H1 (cell line): ENCODE measurements around the gene CDH18. TPM values are rescaled to one million over a fixed set of nuclear protein-coding genes. Genes with fewer than 3 reads are reported as not detected.

Source experiments
- CTCF ChIA-PET: fragments of 300-600 bp; sonication (Branson Sonifier 250); formaldehyde crosslinking; loops from one replicate; lab custom pipeline; 2021; ENCODE audit not compliant: partially characterized antibody; lab: Charles Lee
- POLR2A ChIA-PET: fragments of 300-600 bp; sonication (Branson Sonifier 250); formaldehyde crosslinking; loops from one replicate; lab custom pipeline; 2021; ENCODE audit warnings: inconsistent platforms; ENCODE audit not compliant: partially characterized antibody; lab: Charles Lee
- DNase-seq, 2 experiments: peaks; one replicate each; pipeline versions ENCODE4 v3.0.0 to v3.0.0-alpha.2; 2010 to 2022; ENCODE audit warnings: low spot score in 2 of 2, low read depth in 1 of 2, mixed read lengths in 1 of 2
- FAIRE-seq: peaks from 2 replicates; lab custom pipeline; 2011; peaks lifted over from hg19 to GRCh38; lab: Jason Lieb, UNC
- H2AFZ ChIP-seq: 2 replicates; pipeline ENCODE4 v1.8.1; 2012; ENCODE audit warnings: low read length, inconsistent platforms
- H2AK5ac ChIP-seq: 2 replicates; pipeline ENCODE4 v1.6.1; 2013; ENCODE audit warnings: low read depth, low read length
- H2BK120ac ChIP-seq: replicated peaks from 2 replicates; pipeline ENCODE3; 2013; ENCODE audit warnings: low read depth, low read length, inconsistent platforms
- H2BK12ac ChIP-seq: 2 replicates; pipeline ENCODE4 v1.6.1; 2013; ENCODE audit warnings: low read depth, low read length
- H2BK15ac ChIP-seq: 2 replicates; pipeline ENCODE4 v1.6.1; 2013; ENCODE audit warnings: low read length
- H2BK20ac ChIP-seq: 2 replicates; pipeline ENCODE4 v1.6.1; 2013; ENCODE audit warnings: low read length
- H2BK5ac ChIP-seq: 2 replicates; pipeline ENCODE4 v1.6.1; 2013; ENCODE audit warnings: low read depth, low read length
- H3K14ac ChIP-seq: 2 replicates; pipeline ENCODE4 v1.6.1; 2013; ENCODE audit warnings: inconsistent platforms; ENCODE audit not compliant: insufficient read length
- H3K18ac ChIP-seq: 2 replicates; pipeline ENCODE4 v1.6.1; 2013; ENCODE audit warnings: low read length; ENCODE audit errors: extremely low read depth
- H3K23ac ChIP-seq: 2 replicates; pipeline ENCODE4 v1.6.1; 2013; ENCODE audit warnings: inconsistent platforms; ENCODE audit not compliant: insufficient read length
- H3K23me2 ChIP-seq: 2 replicates; pipeline ENCODE4 v1.6.1; 2013; ENCODE audit warnings: low read depth, low read length
- H3K27ac ChIP-seq: 2 replicates; pipeline ENCODE4 v1.6.1; 2011; ENCODE audit warnings: low read depth, low read length, inconsistent platforms
- H3K27me3 ChIP-seq, 4 experiments: replicated peaks in 1 of 4; 1 replicate in 1 of 4; 2 replicates in 3 of 4; pipeline versions ENCODE4 v1.6.1 to v1.8.1; 2011 to 2013; ENCODE audit warnings: low read length in 3 of 4, mild to moderate bottlenecking in 3 of 4, inconsistent platforms in 2 of 4, mixed read lengths in 2 of 4, moderate library complexity in 1 of 4; ENCODE audit not compliant: control insufficient read depth in 3 of 4, insufficient read depth in 3 of 4; ENCODE audit errors: extremely low read depth in 1 of 4
- H3K36me3 ChIP-seq, 4 experiments: 2 replicates each; pipeline versions ENCODE4 v1.6.1 to v1.8.1; 2011 to 2013; ENCODE audit warnings: mild to moderate bottlenecking in 4 of 4, low read length in 3 of 4, moderate library complexity in 2 of 4, control low read depth in 1 of 4, inconsistent platforms in 1 of 4; ENCODE audit not compliant: insufficient read depth in 4 of 4, control insufficient read depth in 2 of 4
- H3K4ac ChIP-seq: replicated peaks from 2 replicates; pipeline ENCODE3; 2013; ENCODE audit warnings: low read length, low read depth, mixed read lengths, inconsistent platforms; ENCODE audit not compliant: insufficient read length
- H3K4me1 ChIP-seq, 4 experiments: replicated peaks in 1 of 4; 1 replicate in 1 of 4; 2 replicates in 3 of 4; pipeline versions ENCODE4 v1.6.1 to v1.8.1; 2011 to 2013; ENCODE audit warnings: low read length in 3 of 4, inconsistent platforms in 2 of 4, mixed read lengths in 1 of 4; ENCODE audit not compliant: insufficient read depth in 4 of 4, control insufficient read depth in 3 of 4
- H3K4me2 ChIP-seq, 2 experiments: 2 replicates each; pipeline versions ENCODE4 v1.6.1 to v1.8.1; 2011 to 2013; ENCODE audit warnings: low read depth in 2 of 2, low read length in 2 of 2, control low read depth in 1 of 2, inconsistent platforms in 1 of 2, mild to moderate bottlenecking in 1 of 2; ENCODE audit not compliant: insufficient read depth in 1 of 2
- H3K4me3 ChIP-seq, 4 experiments: fragments of 200-600, 300-600 bp in 1 of 4; sonication (generic), shearing (Covaris generic), sonication (Bioruptor Twin) in 1 of 4; 2 replicates each; pipeline versions ENCODE4 v1.5.1 to v1.8.1; 2011 to 2016; ENCODE audit warnings: low read length in 4 of 4, low read depth in 3 of 4, control low read depth in 2 of 4, inconsistent platforms in 2 of 4, mild to moderate bottlenecking in 2 of 4, mixed read lengths in 1 of 4, moderate library complexity in 1 of 4; ENCODE audit not compliant: insufficient read depth in 2 of 4; ENCODE audit errors: extremely low read depth in 1 of 4
- H3K56ac ChIP-seq: replicated peaks from 2 replicates; pipeline ENCODE3; 2013; ENCODE audit warnings: low read depth, mild to moderate bottlenecking, mixed read lengths, low read length, inconsistent platforms; ENCODE audit not compliant: insufficient read length
- H3K79me1 ChIP-seq: 2 replicates; pipeline ENCODE4 v1.6.1; 2013; ENCODE audit warnings: low read depth, low read length, control low read depth
- H3K79me2 ChIP-seq, 2 experiments: 2 replicates each; pipeline versions ENCODE4 v1.6.1 to v1.8.1; 2012 to 2013; ENCODE audit warnings: low read length in 2 of 2, mild to moderate bottlenecking in 2 of 2, inconsistent platforms in 1 of 2; ENCODE audit not compliant: insufficient read depth in 2 of 2, control insufficient read depth in 1 of 2
- H3K9ac ChIP-seq, 4 experiments: replicated peaks in 1 of 4; 1 replicate in 1 of 4; 2 replicates in 3 of 4; pipeline versions ENCODE4 v1.6.1 to v1.8.1; 2011 to 2013; ENCODE audit warnings: low read depth in 3 of 4, low read length in 3 of 4, control low read depth in 2 of 4, mild to moderate bottlenecking in 2 of 4, moderate library complexity in 2 of 4, inconsistent platforms in 1 of 4; ENCODE audit errors: extremely low read depth in 1 of 4
- H3K9me3 ChIP-seq, 2 experiments: 2 replicates each; pipeline versions ENCODE4 v1.6.1 to v1.8.1; 2012 to 2013; ENCODE audit warnings: mild to moderate bottlenecking in 2 of 2, moderate library complexity in 2 of 2, control low read depth in 1 of 2, inconsistent platforms in 1 of 2, low read depth in 1 of 2, low read length in 1 of 2, mixed read lengths in 1 of 2; ENCODE audit not compliant: insufficient read depth in 2 of 2
- H4K20me1 ChIP-seq, 2 experiments: replicated peaks in 1 of 2; 2 replicates each; pipeline versions ENCODE3 to v1.8.1; 2011 to 2013; ENCODE audit warnings: inconsistent platforms in 2 of 2, low read length in 2 of 2, mild to moderate bottlenecking in 1 of 2; ENCODE audit not compliant: insufficient read depth in 2 of 2, control insufficient read depth in 1 of 2
- H4K5ac ChIP-seq: 2 replicates; pipeline ENCODE4 v1.6.1; 2013; ENCODE audit warnings: low read length, low read depth, mixed read lengths, inconsistent platforms; ENCODE audit not compliant: insufficient read length
- H4K8ac ChIP-seq: 2 replicates; pipeline ENCODE4 v1.8.0; 2013; ENCODE audit warnings: mild to moderate bottlenecking, moderate library complexity, low read length, inconsistent platforms; ENCODE audit not compliant: insufficient read depth; ENCODE audit errors: extremely low read depth
- H4K91ac ChIP-seq: replicated peaks from 2 replicates; pipeline ENCODE3; 2013; ENCODE audit warnings: low read length, mixed read lengths, inconsistent platforms; ENCODE audit not compliant: insufficient read length
- ASH2L ChIP-seq: fragments of 200-600, 300-600 bp; sonication (generic); IDR thresholded peaks from one replicate; pipeline ENCODE4 v1.7.1; 2017; ENCODE audit warnings: low read length
- BACH1 ChIP-seq: IDR thresholded peaks from 2 replicates; pipeline ENCODE4 v1.6.1; 2012; ENCODE audit warnings: low read length, improper control_type of control experiment
- CHD2 ChIP-seq: IDR thresholded peaks from 2 replicates; pipeline ENCODE4 v1.6.1; 2012; ENCODE audit warnings: low read length, improper control_type of control experiment
- CTBP2 ChIP-seq: IDR thresholded peaks from 2 replicates; pipeline ENCODE4 v1.7.0; 2011; ENCODE audit warnings: borderline replicate concordance, mild to moderate bottlenecking, moderate library complexity, mixed read lengths, low read length; ENCODE audit not compliant: insufficient read depth, insufficient read length
- EGR1 ChIP-seq: IDR thresholded peaks from 2 replicates; pipeline ENCODE4 v1.6.1; 2011; ENCODE audit warnings: low read depth, low read length, borderline replicate concordance
- EZH2 ChIP-seq: fragments of 200-600 bp; sonication (generic); IDR thresholded peaks from 2 replicates; pipeline ENCODE4 v1.7.1; 2012; ENCODE audit warnings: low read depth, mild to moderate bottlenecking, moderate library complexity, low read length, inconsistent platforms; ENCODE audit not compliant: severe bottlenecking
- JUN ChIP-seq: IDR thresholded peaks from 2 replicates; pipeline ENCODE4 v1.6.1; 2011; ENCODE audit warnings: low read depth, mild to moderate bottlenecking, improper control_type of control experiment, low read length
- RXRA ChIP-seq: IDR thresholded peaks from 2 replicates; pipeline ENCODE4 v1.6.1; 2011; ENCODE audit warnings: low read depth, mild to moderate bottlenecking, low read length, moderate library complexity; ENCODE audit not compliant: insufficient read depth
- SIN3A ChIP-seq, 2 experiments: IDR thresholded peaks in 1 of 2; conservative IDR thresholded peaks in 1 of 2; 2 replicates each; pipeline ENCODE4 v1.6.1; 2011 to 2012; ENCODE audit warnings: low read length in 2 of 2, improper control_type of control experiment in 1 of 2, low read depth in 1 of 2, mild to moderate bottlenecking in 1 of 2
- SIX5 ChIP-seq: IDR thresholded peaks from 2 replicates; pipeline ENCODE4 v1.6.1; 2011; ENCODE audit warnings: mild to moderate bottlenecking, low read depth, low read length
- SP1 ChIP-seq: IDR thresholded peaks from 2 replicates; pipeline ENCODE4 v1.6.1; 2011; ENCODE audit warnings: low read depth, low read length
- TAF1 ChIP-seq: IDR thresholded peaks from 2 replicates; pipeline ENCODE4 v1.6.1; 2011; ENCODE audit warnings: mild to moderate bottlenecking, low read depth, low read length
- YY1 ChIP-seq: IDR thresholded peaks from 2 replicates; pipeline ENCODE4 v1.6.1; 2011; ENCODE audit warnings: low read depth, mild to moderate bottlenecking, low read length
- WGBS, 2 experiments: shearing (Covaris generic) in 1 of 2; methylation state at CpG; one replicate each; pipeline versions ENCODE4 v1.1.6 to v1.1.7; 2013 to 2015; ENCODE audit warnings: low lambda C conversion rate in 2 of 2, mixed read lengths in 2 of 2, inconsistent platforms in 1 of 2, low coverage in 1 of 2, missing lambda C conversion rate in 1 of 2; ENCODE audit not compliant: insufficient replicate concordance in 2 of 2, insufficient coverage in 1 of 2, insufficient read length in 1 of 2; ENCODE audit errors: extremely low coverage in 1 of 2, missing lambda C conversion rate in 1 of 2; 5-methylcytosine and 5-hydroxymethylcytosine counted together
- polyA plus RNA-seq, 7 experiments: library from polyadenylated mRNA; depleted of rRNA in 3 of 7; stranded (reverse) in 5 of 7; unstranded in 2 of 7; fragments of >200 nt in 5 of 7; fragments of 200-250 nt in 2 of 7; gene quantifications; 1 replicate in 5 of 7; 2 replicates in 1 of 7; 4 replicates in 1 of 7; pipeline versions ENCODE4 v1.2.1 to v1.2.3, GENCODE V29; 2011 to 2013; ENCODE audit warnings: missing spikeins in 2 of 7, mixed read lengths in 2 of 7
- total RNA-seq: library from RNA; stranded (reverse); fragmentation: NEBNext Ultra II Directional; extraction: Animal tissue kit (Norgen Biotek cat#: 25700); gene quantifications from 2 replicates; pipeline ENCODE4 v1.2.1, GENCODE V29; 2021
- TF ChIP-seq, protein P1 (sequence below): IDR thresholded peaks from 2 replicates; pipeline ENCODE4 v1.6.1; 2012; ENCODE audit warnings: inconsistent platforms
- TF ChIP-seq, protein P2 (sequence below): IDR thresholded peaks from 2 replicates; pipeline ENCODE4 v1.6.1; 2012; ENCODE audit warnings: inconsistent platforms

Gene CDH18
- total and polyA plus RNA-seq, 2 of the 8 experiments (the other 6 are each of a cell fraction or from before 2014, with no cell fraction given), result 0.30 to 0.32 TPM

DNA sequence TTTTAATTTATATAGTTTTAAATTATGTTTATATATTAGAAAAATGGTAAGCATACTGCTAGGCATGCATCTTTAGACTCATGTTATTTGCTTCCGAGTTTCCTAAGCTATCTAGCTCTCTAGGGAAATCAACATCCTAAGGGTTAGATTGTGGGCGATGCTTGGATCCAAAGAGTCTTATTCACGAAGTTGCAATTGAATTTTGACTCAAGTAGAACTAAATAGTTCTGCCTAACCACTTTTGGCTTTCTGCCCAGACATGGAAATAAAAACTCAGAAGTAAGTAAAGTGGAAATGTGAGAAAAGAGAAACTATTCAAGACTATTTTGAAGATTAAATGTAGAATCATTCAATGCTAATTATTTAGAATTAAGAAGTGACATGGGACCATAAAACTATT lies 440.4 kb downstream of the CDH18 start:
- no peak overlapping the region for H2AFZ ChIP-seq
- no peak overlapping the region for H2BK120ac ChIP-seq
- no peak overlapping the region for H3K4me3 ChIP-seq
- DNase-seq (no peak), FAIRE-seq (no peak)
- no peak overlapping the region for H2BK15ac ChIP-seq
- H2BK12ac ChIP-seq, result no peak overlapping the region
- no peak overlapping the region for H2BK5ac ChIP-seq
- no peaks in the 10 kb centered on the region for H3K4me1 ChIP-seq
- H3K27me3 ChIP-seq, result no peaks in the 10 kb centered on the region
- H3K36me3 ChIP-seq, result no peaks in the 10 kb centered on the region
- no peaks in the 10 kb centered on the region for H4K20me1 ChIP-seq
- H3K56ac ChIP-seq, result no peak overlapping the region
- no peaks in the 10 kb centered on the region for H3K9me3 ChIP-seq
- 87% methylated on average over 3 of the region's 3 CpGs; no CpG with 5 or more reads in 1 of the 2 experiments for WGBS, 2 experiments
- H4K91ac ChIP-seq, result no peak overlapping the region
- ChIA-PET POLR2A (no interaction called here), CTCF (no interaction called here)
- H3K79me2 ChIP-seq, result no peaks in the 10 kb centered on the region
- H3K23me2 ChIP-seq, result no peaks in the 10 kb centered on the region
- H3K4ac ChIP-seq, result no peak overlapping the region
- no peak overlapping the region for H3K23ac ChIP-seq
- H3K9ac ChIP-seq, result no peak overlapping the region
- no peak overlapping the region for H2AK5ac ChIP-seq
- no peak overlapping the region for H3K18ac ChIP-seq
- H3K79me1 ChIP-seq, result no peaks in the 10 kb centered on the region
- no peak overlapping the region for H3K4me2 ChIP-seq
- H3K27ac ChIP-seq, result no peak overlapping the region
- H4K8ac ChIP-seq, result no peak overlapping the region
- no peak overlapping the region for H3K14ac ChIP-seq
- no peak overlapping the region for H4K5ac ChIP-seq
- H2BK20ac ChIP-seq, result no peak overlapping the region
- TF ChIP-seq SIN3A (conservative IDR thresholded peaks at IDR 0.05 in 1 of 2, IDR thresholded peaks at IDR 0.05 in 1 of 2; ENCODE audit: low read depth in 1 of 2, low read length in 2 of 2), result no peak
- no peak for TF ChIP-seq CTBP2
- TF ChIP-seq JUN, result no peak
- TF ChIP-seq EGR1, result no peak
- no peak for TF ChIP-seq TAF1
- TF ChIP-seq YY1, result no peak
- no peak for TF ChIP-seq CHD2
- no peak for TF ChIP-seq RXRA
- TF ChIP-seq, protein P1, sequence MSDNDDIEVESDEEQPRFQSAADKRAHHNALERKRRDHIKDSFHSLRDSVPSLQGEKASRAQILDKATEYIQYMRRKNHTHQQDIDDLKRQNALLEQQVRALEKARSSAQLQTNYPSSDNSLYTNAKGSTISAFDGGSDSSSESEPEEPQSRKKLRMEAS, result no peak
- TF ChIP-seq SP1, result no peak
- TF ChIP-seq, protein P2, sequence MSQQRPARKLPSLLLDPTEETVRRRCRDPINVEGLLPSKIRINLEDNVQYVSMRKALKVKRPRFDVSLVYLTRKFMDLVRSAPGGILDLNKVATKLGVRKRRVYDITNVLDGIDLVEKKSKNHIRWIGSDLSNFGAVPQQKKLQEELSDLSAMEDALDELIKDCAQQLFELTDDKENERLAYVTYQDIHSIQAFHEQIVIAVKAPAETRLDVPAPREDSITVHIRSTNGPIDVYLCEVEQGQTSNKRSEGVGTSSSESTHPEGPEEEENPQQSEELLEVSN, result no peak
- TF ChIP-seq BACH1, result no peak
- no peak for TF ChIP-seq EZH2
- TF ChIP-seq ASH2L, result no peak
- TF ChIP-seq SIX5, result no peak
